SK-N-MC (cell line): ENCODE data around the gene R3HDM2.

Experiments
- EZH2 ChIP-seq: fragments of 200-600 bp; sonication (generic); IDR thresholded peaks from one replicate; pipeline ENCODE4 v1.6.1; 2017; ENCODE audit warnings: antibody characterized with exemption
- POLR2AphosphoS5 ChIP-seq: IDR thresholded peaks from 2 replicates; pipeline ENCODE4 v1.6.1; 2012; ENCODE audit warnings: mild to moderate bottlenecking, low read depth, low read length, borderline replicate concordance

DNA sequence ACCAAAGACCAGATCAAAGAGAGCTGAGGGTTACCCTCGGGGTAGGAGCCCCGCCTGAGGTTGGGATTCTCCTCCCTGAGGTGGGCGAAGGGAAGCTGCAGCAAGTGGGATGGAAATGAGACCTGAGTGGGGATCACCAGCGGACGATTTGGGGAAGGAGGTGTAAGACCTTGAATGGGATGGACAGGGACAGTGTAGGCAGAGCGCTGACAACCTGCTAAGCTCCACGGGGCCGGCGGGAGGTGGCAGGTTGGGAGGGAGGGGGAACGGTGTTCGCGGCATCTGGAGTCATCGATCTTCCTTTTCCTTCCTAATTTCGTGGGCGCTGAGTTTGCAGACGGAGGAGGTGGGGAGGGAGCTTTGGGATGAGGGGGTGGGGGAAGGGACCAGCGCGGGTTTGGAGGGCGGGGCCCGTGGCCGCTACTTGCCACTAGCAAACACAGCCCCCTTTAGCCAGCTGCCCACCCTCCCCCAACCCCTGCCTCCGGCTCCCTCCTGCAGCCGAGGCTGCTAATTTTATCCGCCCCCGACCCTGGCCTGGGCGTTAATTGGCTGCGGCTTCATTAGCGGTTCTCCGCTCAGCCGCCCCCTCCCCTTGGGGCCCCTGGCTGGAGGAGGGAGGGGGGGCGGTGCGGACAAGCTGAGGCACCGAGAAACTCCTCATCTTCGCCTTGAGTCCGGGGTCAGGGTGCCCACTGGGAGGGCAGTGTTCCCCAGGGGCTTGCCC is 204.1 kb downstream of the R3HDM2 start:
- no peak for TF ChIP-seq EZH2
- no peak for TF ChIP-seq POLR2AphosphoS5
